ENCODE results near the gene ZNF575. TPM values are rescaled to one million over a fixed set of nuclear protein-coding genes. Genes with fewer than 3 reads are reported as not detected.
"Not testable (repeated sequence)": the region's sequence is repeated elsewhere in the genome, so short reads cannot be mapped to it uniquely, and the experiment has no call there.

The ZNF575 gene
- total and polyA plus RNA-seq, 5 donors from 2014 or later, result 0.83 to 3.3 (median 1.5) TPM

DNA sequence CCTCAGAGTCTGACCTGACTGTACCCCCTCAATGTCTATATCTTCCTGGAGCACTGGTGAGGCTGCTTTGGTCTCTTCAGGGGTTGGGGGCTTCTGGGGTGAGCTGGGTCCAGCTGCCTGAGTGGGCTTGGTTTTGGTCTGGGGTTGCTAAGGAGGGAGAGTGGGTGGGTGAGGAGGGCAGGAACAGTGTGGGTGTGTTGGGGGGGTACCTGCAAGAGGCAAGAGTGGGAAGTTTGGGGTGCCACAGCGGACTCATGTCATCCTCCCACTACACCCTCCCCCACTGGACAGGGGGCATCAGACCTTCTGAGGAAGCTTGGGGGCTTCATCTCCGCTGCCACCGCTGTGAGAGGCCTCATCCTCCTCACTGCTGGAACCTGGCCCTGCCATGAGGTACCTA is 13.6 kb downstream of the ZNF575 start:
- no peaks in the 10 kb centered on the region for H3K9me3 Mint-ChIP-seq
- no peak for ATAC-seq (ENCODE audit: low read depth in 2 of 2)
- no peak overlapping the region for H3K4me3 Mint-ChIP-seq
- H3K4me1 Mint-ChIP-seq, result peaks cover 0 to 2% (median 0%) of the 10 kb centered on the region in 4 donors
- no peak overlapping the region for H3K27ac Mint-ChIP-seq
- H3K27ac ChIP-seq (ENCODE audit: insufficient read depth, low read length, poor library complexity, severe bottlenecking), result no peak overlapping the region
- H3K9me3 ChIP-seq (ENCODE audit: control insufficient read depth in 2 of 2, low read length in 2 of 2), result no peaks in the 10 kb centered on the region
- H3K27me3 ChIP-seq (ENCODE audit: control insufficient read depth, insufficient read depth, low read length), result no peaks in the 10 kb centered on the region
- peaks cover 59% of the 10 kb centered on the region for H3K36me3 ChIP-seq (ENCODE audit: control insufficient read depth, insufficient read depth, low read length)
- DNase-seq, result no peak
- no peaks in the 10 kb centered on the region for H3K27me3 Mint-ChIP-seq
- H3K4me1 ChIP-seq (ENCODE audit: control insufficient read depth, insufficient read depth, low read length, poor library complexity, severe bottlenecking), result no peaks in the 10 kb centered on the region
- H3K36me3 Mint-ChIP-seq, result peaks cover 34% of the 10 kb centered on the region
- H3K4me3 ChIP-seq (ENCODE audit: low read depth, low read length), result no peak overlapping the region

DNA sequence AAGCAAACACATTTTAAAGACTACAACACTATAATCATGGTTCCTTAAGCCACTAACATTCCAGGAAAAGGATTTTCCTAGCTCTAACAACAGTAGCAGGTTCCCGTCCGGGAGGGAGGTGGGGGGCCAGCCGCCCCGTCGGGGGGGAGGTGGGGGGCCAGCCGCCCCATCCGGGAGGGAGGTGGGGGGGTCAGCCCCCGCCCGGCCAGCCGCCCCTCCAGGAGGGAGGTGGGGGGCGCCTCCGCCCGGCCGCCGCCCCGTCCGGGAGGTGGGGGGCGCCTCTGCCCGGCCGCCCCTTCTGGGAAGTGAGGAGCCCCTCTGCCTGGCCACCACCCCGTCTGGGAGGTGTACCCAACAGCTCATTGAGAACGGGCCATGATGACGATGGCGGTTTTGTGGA is 14.9 kb downstream of the ZNF575 start:
- H3K4me1 ChIP-seq (ENCODE audit: control insufficient read depth, insufficient read depth, low read length, poor library complexity, severe bottlenecking); H3K27ac Mint-ChIP-seq; H3K9me3 ChIP-seq (ENCODE audit: control insufficient read depth in 2 of 2, low read length in 2 of 2); H3K9me3 Mint-ChIP-seq; H3K4me3 Mint-ChIP-seq; H3K27me3 ChIP-seq (ENCODE audit: control insufficient read depth, insufficient read depth, low read length); H3K27me3 Mint-ChIP-seq; DNase-seq; H3K4me3 ChIP-seq (ENCODE audit: low read depth, low read length); ATAC-seq (ENCODE audit: low read depth in 2 of 2); H3K27ac ChIP-seq (ENCODE audit: insufficient read depth, low read length, poor library complexity, severe bottlenecking); H3K4me1 Mint-ChIP-seq: not testable (repeated sequence)
- H3K36me3 Mint-ChIP-seq, result peaks cover 29% of the 10 kb centered on the region
- peaks cover 52% of the 10 kb centered on the region for H3K36me3 ChIP-seq (ENCODE audit: control insufficient read depth, insufficient read depth, low read length)

DNA sequence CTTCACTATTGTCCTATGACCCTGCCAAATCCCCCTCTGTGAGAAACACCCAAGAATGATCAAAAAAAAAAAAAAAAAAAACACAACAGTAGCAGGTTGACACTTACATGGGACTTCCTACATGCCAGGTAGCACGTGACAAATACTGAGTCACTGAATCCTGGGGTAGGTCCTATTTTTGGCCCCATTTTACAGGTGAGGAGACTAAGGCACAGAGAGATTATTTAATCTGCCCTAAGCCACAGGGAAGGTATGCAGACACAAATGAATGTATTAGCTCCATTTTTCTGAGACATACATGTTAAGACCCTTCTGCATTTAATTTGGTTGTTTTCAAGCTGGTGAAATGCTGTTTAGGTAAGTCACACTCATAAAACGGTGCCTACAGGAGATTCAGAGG is 15.7 kb downstream of the ZNF575 start:
- DNase-seq (no peak), ATAC-seq (ENCODE audit: low read depth in 2 of 2) (no peak)
- Mint-ChIP-seq H3K36me3 (peaks cover 22% of the 10 kb centered on the region), H3K9me3 (peaks cover 0 to 1% (median 0%) of the 10 kb centered on the region in 7 donors), H3K4me1 (peaks cover 0 to 2% (median 0%) of the 10 kb centered on the region in 4 donors), H3K27ac (no peak overlapping the region), H3K27me3 (no peaks in the 10 kb centered on the region), H3K4me3 (no peak overlapping the region)
- H3K27me3 ChIP-seq (ENCODE audit: control insufficient read depth, insufficient read depth, low read length), result no peaks in the 10 kb centered on the region
- H3K36me3 ChIP-seq (ENCODE audit: control insufficient read depth, insufficient read depth, low read length), result peaks cover 46% of the 10 kb centered on the region
- H3K27ac ChIP-seq (ENCODE audit: insufficient read depth, low read length, poor library complexity, severe bottlenecking), result no peak overlapping the region
- no peaks in the 10 kb centered on the region for H3K9me3 ChIP-seq (ENCODE audit: control insufficient read depth in 2 of 2, low read length in 2 of 2)
- no peaks in the 10 kb centered on the region for H3K4me1 ChIP-seq (ENCODE audit: control insufficient read depth, insufficient read depth, low read length, poor library complexity, severe bottlenecking)
- H3K4me3 ChIP-seq (ENCODE audit: low read depth, low read length), result no peak overlapping the region

DNA sequence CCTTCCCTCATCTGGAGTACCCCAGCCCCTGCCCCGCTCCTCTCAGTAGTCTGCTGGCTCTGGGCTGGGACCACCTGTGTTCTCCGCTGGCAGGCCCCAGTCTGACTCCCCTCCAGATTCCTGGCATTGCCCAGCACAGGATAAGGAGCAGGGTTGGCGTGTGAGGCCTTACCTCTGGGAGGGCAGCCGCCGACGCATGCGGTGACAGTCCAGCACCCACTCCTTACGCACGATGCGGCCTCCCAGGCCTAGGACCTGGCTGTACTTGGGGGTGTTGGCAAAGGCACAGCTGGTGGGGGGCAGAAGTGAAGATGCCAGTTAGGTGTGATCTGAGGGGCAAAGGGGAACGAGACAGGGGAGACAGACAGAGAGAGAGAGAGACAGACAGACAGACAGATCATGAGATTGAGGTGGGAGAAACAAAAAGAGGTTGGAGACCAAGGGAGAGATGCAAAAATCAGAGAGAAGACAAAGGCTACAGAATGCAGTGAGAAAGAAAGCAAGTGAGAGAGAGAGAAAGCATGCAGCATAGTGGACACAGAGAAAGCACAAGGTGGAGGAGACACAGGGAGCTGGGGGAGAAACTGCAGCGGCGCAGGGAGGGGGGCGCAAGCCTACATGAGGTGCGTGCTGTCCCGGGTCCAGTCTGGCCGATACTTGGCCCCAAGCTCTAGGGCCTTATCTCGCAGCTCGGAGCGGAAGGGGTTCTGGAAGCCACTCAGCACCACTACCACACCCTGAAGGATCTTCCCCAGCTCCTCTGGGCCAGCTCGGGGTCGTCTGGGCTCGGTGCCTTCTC is 18.6 kb downstream of the ZNF575 start:
- Histone ChIP-seq H3K4me3 (ENCODE audit: low read depth, low read length) (no peak overlapping the region), H3K36me3 (ENCODE audit: control insufficient read depth, insufficient read depth, low read length) (peaks cover 32% of the 10 kb centered on the region), H3K27ac (ENCODE audit: insufficient read depth, low read length, poor library complexity, severe bottlenecking) (no peak overlapping the region), H3K4me1 (ENCODE audit: control insufficient read depth, insufficient read depth, low read length, poor library complexity, severe bottlenecking) (peaks cover 6% of the 10 kb centered on the region), H3K9me3 (ENCODE audit: control insufficient read depth in 2 of 2, low read length in 2 of 2) (no peaks in the 10 kb centered on the region), H3K27me3 (ENCODE audit: control insufficient read depth, insufficient read depth, low read length) (no peaks in the 10 kb centered on the region)
- no peak for DNase-seq
- Mint-ChIP-seq H3K4me3 (no peak overlapping the region), H3K4me1 (peaks cover 0 to 13% (median 10%) of the 10 kb centered on the region in 4 donors), H3K27me3 (no peaks in the 10 kb centered on the region), H3K27ac (peak overlapping the region in 1 of 3 donors; percentile 69), H3K36me3 (peaks cover 27% of the 10 kb centered on the region), H3K9me3 (peaks cover 0 to 1% (median 0%) of the 10 kb centered on the region in 7 donors)
- ATAC-seq (ENCODE audit: low read depth in 2 of 2), result no peak

DNA sequence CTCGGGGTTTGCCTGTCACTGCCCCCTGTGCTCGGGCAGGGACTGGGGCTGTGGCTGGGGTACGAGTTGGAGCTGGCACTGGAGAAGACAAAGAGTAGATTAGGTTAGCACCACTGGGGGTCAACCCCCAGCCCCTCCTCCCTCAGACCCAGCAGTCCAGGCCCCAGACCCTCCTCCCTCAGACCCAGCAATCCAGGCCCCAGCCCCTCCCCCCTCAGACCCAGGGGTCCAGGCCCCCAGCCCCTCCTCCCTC is 19.1 kb downstream of the ZNF575 start:
- Mint-ChIP-seq H3K9me3 (peaks cover 0 to 1% (median 0%) of the 10 kb centered on the region in 7 donors), H3K27ac (peak overlapping the region in 1 of 3 donors; percentile 69), H3K4me3 (no peak overlapping the region), H3K27me3 (no peaks in the 10 kb centered on the region), H3K36me3 (peaks cover 27% of the 10 kb centered on the region), H3K4me1 (peaks cover 0 to 13% (median 10%) of the 10 kb centered on the region in 4 donors)
- ATAC-seq (ENCODE audit: low read depth in 2 of 2) (no peak), DNase-seq (no peak)
- H3K27ac ChIP-seq (ENCODE audit: insufficient read depth, low read length, poor library complexity, severe bottlenecking), result no peak overlapping the region
- H3K4me3 ChIP-seq (ENCODE audit: low read depth, low read length), result no peak overlapping the region
- H3K36me3 ChIP-seq (ENCODE audit: control insufficient read depth, insufficient read depth, low read length), result peaks cover 32% of the 10 kb centered on the region
- no peaks in the 10 kb centered on the region for H3K9me3 ChIP-seq (ENCODE audit: control insufficient read depth in 2 of 2, low read length in 2 of 2)
- peaks cover 6% of the 10 kb centered on the region for H3K4me1 ChIP-seq (ENCODE audit: control insufficient read depth, insufficient read depth, low read length, poor library complexity, severe bottlenecking)
- no peaks in the 10 kb centered on the region for H3K27me3 ChIP-seq (ENCODE audit: control insufficient read depth, insufficient read depth, low read length)

DNA sequence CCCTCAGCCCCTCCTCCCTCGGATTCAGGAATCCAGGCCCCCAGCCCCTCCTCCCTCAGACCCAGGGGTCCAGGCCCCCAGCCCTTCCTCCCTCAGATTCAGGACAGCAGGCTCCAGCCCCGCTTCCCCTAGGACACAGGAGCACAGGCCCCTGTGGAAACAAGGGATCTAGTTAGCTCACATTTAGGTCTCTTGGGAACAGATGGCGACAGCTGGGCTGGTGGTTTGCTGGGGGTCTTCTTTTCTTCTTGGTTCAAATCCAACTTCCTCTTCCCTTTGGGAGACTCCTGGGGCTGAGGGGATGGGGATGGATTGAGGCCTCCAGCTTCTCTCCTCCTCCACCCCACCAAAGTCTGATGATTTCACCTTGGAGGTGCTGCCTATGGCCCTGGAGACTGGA is 19.6 kb downstream of the ZNF575 start:
- Mint-ChIP-seq H3K36me3 (peaks cover 27% of the 10 kb centered on the region), H3K4me3 (no peak overlapping the region), H3K9me3 (peaks cover 0 to 1% (median 0%) of the 10 kb centered on the region in 7 donors), H3K27ac (peak overlapping the region in 1 of 3 donors; percentile 38), H3K4me1 (peaks cover 0 to 13% (median 10%) of the 10 kb centered on the region in 4 donors), H3K27me3 (no peaks in the 10 kb centered on the region)
- no peak for DNase-seq
- Histone ChIP-seq H3K27ac (ENCODE audit: insufficient read depth, low read length, poor library complexity, severe bottlenecking) (no peak overlapping the region), H3K9me3 (ENCODE audit: control insufficient read depth in 2 of 2, low read length in 2 of 2) (no peaks in the 10 kb centered on the region), H3K4me1 (ENCODE audit: control insufficient read depth, insufficient read depth, low read length, poor library complexity, severe bottlenecking) (peaks cover 6% of the 10 kb centered on the region), H3K4me3 (ENCODE audit: low read depth, low read length) (no peak overlapping the region), H3K27me3 (ENCODE audit: control insufficient read depth, insufficient read depth, low read length) (no peaks in the 10 kb centered on the region), H3K36me3 (ENCODE audit: control insufficient read depth, insufficient read depth, low read length) (peaks cover 36% of the 10 kb centered on the region)
- no peak for ATAC-seq (ENCODE audit: low read depth in 2 of 2)

DNA sequence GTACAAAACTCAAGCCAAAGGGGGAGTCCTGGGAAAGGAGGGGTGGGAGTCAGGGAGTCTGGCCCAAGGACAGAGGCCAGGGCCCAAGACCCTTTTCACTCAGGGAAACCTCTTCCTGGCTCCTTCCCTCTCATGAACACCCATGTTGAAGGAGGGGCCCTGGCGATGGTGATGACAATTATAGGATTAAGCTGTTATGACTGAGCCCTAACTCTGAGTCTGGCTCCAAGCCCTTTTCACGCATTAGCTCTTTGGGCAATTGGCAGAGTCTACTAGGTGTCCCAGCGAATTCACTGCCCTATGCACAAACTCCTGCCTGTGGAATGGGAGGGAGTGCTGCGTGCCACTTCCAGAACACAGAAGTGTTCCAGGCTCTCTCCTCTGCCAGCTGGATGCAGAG is 20.7 kb downstream of the ZNF575 start:
- H3K27me3 ChIP-seq (ENCODE audit: control insufficient read depth, insufficient read depth, low read length), result no peaks in the 10 kb centered on the region
- H3K27ac Mint-ChIP-seq, result peak overlapping the region; percentile 36 to 76 (median 41)
- no peak for DNase-seq
- no peak overlapping the region for H3K4me3 Mint-ChIP-seq
- ATAC-seq (ENCODE audit: low read depth in 2 of 2), result no peak
- H3K36me3 ChIP-seq (ENCODE audit: control insufficient read depth, insufficient read depth, low read length), result peaks cover 42% of the 10 kb centered on the region
- H3K4me3 ChIP-seq (ENCODE audit: low read depth, low read length), result no peak overlapping the region
- peaks cover 6% of the 10 kb centered on the region for H3K4me1 ChIP-seq (ENCODE audit: control insufficient read depth, insufficient read depth, low read length, poor library complexity, severe bottlenecking)
- H3K4me1 Mint-ChIP-seq, result peaks cover 0 to 14% (median 10%) of the 10 kb centered on the region in 4 donors
- H3K27me3 Mint-ChIP-seq, result no peaks in the 10 kb centered on the region
- H3K27ac ChIP-seq (ENCODE audit: insufficient read depth, low read length, poor library complexity, severe bottlenecking), result no peak overlapping the region
- H3K36me3 Mint-ChIP-seq, result peaks cover 30% of the 10 kb centered on the region
- peaks cover 0 to 1% (median 0%) of the 10 kb centered on the region in 7 donors for H3K9me3 Mint-ChIP-seq
- H3K9me3 ChIP-seq (ENCODE audit: control insufficient read depth in 2 of 2, low read length in 2 of 2), result no peaks in the 10 kb centered on the region

DNA sequence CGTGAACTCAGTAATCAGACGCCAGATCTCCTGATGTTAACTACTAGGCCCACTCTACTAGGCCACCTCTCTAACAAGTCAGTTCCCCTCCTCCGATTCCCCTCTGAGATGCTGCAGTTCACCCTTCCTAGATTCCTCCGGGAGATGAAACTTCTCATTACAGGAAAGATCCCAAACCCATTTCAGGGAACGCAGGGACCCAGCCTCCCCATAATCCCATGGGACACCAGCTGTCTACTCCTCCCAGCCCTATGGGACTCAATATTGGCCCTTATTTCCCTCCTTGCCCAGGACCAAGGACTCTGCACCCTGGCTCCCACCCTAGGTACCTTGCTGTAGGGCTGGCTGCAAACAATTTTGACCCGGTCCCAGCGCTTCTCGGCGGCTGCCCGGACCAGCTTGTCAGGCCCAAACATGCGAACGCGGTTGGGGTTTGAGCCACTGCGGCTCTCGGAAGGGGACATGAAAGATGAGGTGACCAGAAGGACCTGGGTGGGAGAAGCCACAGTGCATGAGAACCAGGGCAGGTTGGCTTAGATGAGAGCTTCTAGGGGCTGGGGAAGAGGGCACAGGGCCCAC is 21.4 kb downstream of the ZNF575 start:
- Mint-ChIP-seq H3K9me3 (peaks cover 0 to 1% (median 0%) of the 10 kb centered on the region in 7 donors), H3K36me3 (peaks cover 30% of the 10 kb centered on the region), H3K27ac (peak overlapping the region; percentile 41 to 76 (median 46)), H3K4me1 (peaks cover 0 to 14% (median 11%) of the 10 kb centered on the region in 4 donors), H3K4me3 (no peak overlapping the region), H3K27me3 (no peaks in the 10 kb centered on the region)
- Histone ChIP-seq H3K9me3 (ENCODE audit: control insufficient read depth in 2 of 2, low read length in 2 of 2) (no peaks in the 10 kb centered on the region), H3K27ac (ENCODE audit: insufficient read depth, low read length, poor library complexity, severe bottlenecking) (no peak overlapping the region), H3K27me3 (ENCODE audit: control insufficient read depth, insufficient read depth, low read length) (no peaks in the 10 kb centered on the region), H3K36me3 (ENCODE audit: control insufficient read depth, insufficient read depth, low read length) (peaks cover 41% of the 10 kb centered on the region), H3K4me3 (ENCODE audit: low read depth, low read length) (no peak overlapping the region), H3K4me1 (ENCODE audit: control insufficient read depth, insufficient read depth, low read length, poor library complexity, severe bottlenecking) (peaks cover 6% of the 10 kb centered on the region)
- DNase-seq (no peak), ATAC-seq (ENCODE audit: low read depth in 2 of 2) (no peak)

Data from CD4-positive, CD25-positive, alpha-beta regulatory T cell (primary cell).